Stimulated activated CD4-positive, alpha-beta T cell treated with anti-CD3 and anti-CD28 coated beads, Interleukin-4, amount 100 ng/mL, for 48 hours (primary cell): ENCODE measurements around the gene CES3.
"Not testable (repeated sequence)": the region's sequence is repeated elsewhere in the genome, so short reads cannot be mapped to it uniquely, and the experiment has no call there.

Experiments used
- DNase-seq, 2 donors: peaks; one replicate each; pipeline ENCODE4 v3.0.0-alpha.2; 2020; ENCODE audit warnings: low read depth in 2 of 2

The CES3 gene

GRCh38 chr16:66945939-66946338 lies 15.1 kb upstream of the CES3 start:
- DNase-seq, result no peak

GRCh38 chr16:66946541-66946940 lies 14.5 kb upstream of the CES3 start:
- no peak for DNase-seq

- DNase-seq, result no peak
Measured at GRCh38 chr16:66946974-66947301, 14.1 kb upstream of the CES3 start.

- DNase-seq, result peak; percentile 76 to 84
Measured at GRCh38 chr16:66947302-66948065, 13.6 kb upstream of the CES3 start.

- no peak for DNase-seq
Measured at GRCh38 chr16:66948134-66948836, 12.8 kb upstream of the CES3 start.

GRCh38 chr16:66948837-66949225 lies 12.2 kb upstream of the CES3 start:
- DNase-seq, result no peak

- no peak for DNase-seq
Measured at GRCh38 chr16:66949472-66949871, 11.6 kb upstream of the CES3 start.

GRCh38 chr16:66950437-66950836 lies 10.6 kb upstream of the CES3 start:
- no peak for DNase-seq

GRCh38 chr16:66950971-66951790 lies 9.9 kb upstream of the CES3 start:
- no peak for DNase-seq

GRCh38 chr16:66952430-66953110 lies 8.5 kb upstream of the CES3 start:
- DNase-seq, result no peak

- DNase-seq, result no peak
Measured at GRCh38 chr16:66953462-66954096, 7.5 kb upstream of the CES3 start.

- peak; percentile 66 to 75 for DNase-seq
Measured at GRCh38 chr16:66954097-66954659, 6.9 kb upstream of the CES3 start.

- DNase-seq, result not testable (repeated sequence)
Measured at GRCh38 chr16:66955363-66956153, 5.5 kb upstream of the CES3 start.

- not testable (repeated sequence) for DNase-seq
Measured at GRCh38 chr16:66956154-66956457, 5.0 kb upstream of the CES3 start.

GRCh38 chr16:66958857-66959703 lies 2.0 kb upstream of the CES3 start:
- DNase-seq, result no peak

- DNase-seq, result no peak
Measured at GRCh38 chr16:66959704-66960161, 1.3 kb upstream of the CES3 start.

GRCh38 chr16:66960270-66960669 lies 796 bp upstream of the CES3 start:
- no peak for DNase-seq

GRCh38 chr16:66961914-66962313 lies 848 bp downstream of the CES3 start:
- DNase-seq, result no peak

GRCh38 chr16:66964049-66964448 lies 3.0 kb downstream of the CES3 start:
- no peak for DNase-seq

GRCh38 chr16:66968847-66969246 lies 7.8 kb downstream of the CES3 start:
- no peak for DNase-seq
